NCI-H460 (cell line): ENCODE measurements around the gene DNM1L. TPM values are rescaled to one million over a fixed set of nuclear protein-coding genes. Genes with fewer than 3 reads are reported as not detected.

ENCODE experiments used
- DNase-seq: peaks from one replicate; pipeline ENCODE4 v3.0.0-alpha.2; 2016; ENCODE audit warnings: low read depth; ENCODE audit errors: extremely low read depth
- total RNA-seq: library from RNA; depleted of rRNA; stranded (reverse); fragments of >200 nt; shearing (Covaris generic); gene quantifications from 2 replicates; pipeline ENCODE4 v1.2.3, GENCODE V29; 2014

Gene DNM1L
- total RNA-seq, 1 experiment from 2014 or later: 72.5 TPM

- DNase-seq: peak; percentile 95
Observed at GRCh38 chr12:32755654-32756475, 76.8 kb downstream of the DNM1L start, which contains the start of gene YARS2. Gene YARS2, minus strand, starts transcription at chr12:32755897. Its CDS starts 23 bp downstream, at chr12:32755874.

- no peak for DNase-seq
Observed at GRCh38 chr12:32756476-32757066, 77.5 kb downstream of the DNM1L start.

DNA sequence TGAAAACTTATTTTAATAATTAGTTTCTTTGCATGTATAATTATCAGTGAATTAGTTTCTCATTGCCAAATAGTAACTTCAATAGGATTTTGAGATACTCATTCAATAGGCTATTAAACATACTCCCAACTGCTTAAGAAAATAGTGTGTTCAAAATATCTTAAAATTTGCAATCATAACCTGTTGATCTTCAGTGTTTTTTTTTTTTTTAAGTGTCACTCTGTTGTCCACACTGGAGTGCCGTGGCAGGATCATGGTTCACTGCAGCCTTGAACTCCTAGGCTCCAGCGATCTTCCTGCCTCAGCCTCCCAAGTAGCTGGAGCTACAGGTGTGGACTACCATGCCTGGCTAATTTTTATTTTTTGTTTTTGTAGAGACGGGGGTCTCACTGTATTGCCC, 78.1 kb downstream of the DNM1L start:
- DNase-seq: no peak

- no peak for DNase-seq
Observed at GRCh38 chr12:32761716-32762115, 82.6 kb downstream of the DNM1L start.

DNA sequence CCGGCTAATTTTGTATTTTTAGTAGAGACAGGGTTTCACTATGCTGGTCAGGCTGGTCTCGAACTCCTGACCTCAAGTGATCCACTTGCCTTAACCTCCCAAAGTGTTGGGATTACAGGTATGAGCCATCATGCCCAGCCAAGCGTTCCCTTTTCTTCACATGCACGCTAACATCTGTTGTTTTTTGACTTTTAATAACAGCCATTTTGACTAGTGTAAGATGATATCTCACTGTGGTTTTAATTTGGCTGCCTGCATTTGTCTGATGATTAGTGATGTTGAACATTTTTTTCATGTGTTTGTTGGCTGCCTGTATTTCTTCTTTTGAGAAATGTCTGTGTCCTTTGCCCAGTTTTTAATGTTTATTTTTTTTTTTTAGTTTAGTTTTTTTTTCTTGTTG, 86.8 kb downstream of the DNM1L start:
- DNase-seq: no peak

DNA sequence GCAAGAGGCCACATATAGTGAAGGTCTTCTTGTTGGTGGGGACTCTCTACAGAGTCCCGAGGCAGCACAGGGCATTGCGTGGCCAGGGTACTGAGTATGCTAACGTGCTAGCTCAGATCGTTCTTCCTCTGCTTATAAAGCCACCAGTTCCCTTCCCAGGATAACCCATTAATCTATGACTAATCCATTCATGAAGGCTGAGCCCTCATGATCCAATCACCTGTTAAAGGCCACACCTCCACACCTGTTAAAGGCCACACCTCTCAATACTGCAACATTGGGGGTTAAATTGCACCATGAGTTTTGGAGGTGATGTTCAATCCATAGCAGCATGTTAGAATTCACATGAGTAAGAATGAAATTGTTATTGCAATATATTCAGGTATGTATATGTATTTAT, 89.4 kb downstream of the DNM1L start:
- DNase-seq: no peak

- no peak for DNase-seq
Observed at GRCh38 chr12:32770141-32770540, 91.0 kb downstream of the DNM1L start.

DNA sequence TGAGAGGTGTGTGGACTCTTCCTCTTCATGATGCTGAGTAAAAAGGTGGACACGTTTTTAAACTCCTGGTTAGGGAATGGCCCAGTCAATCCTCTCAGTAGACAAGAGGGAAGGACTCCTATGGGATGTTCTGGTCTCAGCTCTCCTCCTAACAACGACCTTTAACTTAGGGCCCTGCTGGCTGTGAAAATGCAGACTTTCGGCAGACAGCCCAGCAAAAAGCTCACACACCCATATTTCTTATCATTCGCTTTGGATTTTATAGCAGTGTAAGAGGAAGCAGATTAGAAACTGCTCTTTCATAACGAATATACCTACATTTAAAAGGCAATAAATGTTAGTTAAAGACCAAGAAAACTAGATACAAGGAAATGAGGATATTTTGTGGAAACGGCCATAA, 94.6 kb downstream of the DNM1L start:
- no peak for DNase-seq

- DNase-seq: no peak
Observed at GRCh38 chr12:32776258-32776657, 97.2 kb downstream of the DNM1L start.

DNA sequence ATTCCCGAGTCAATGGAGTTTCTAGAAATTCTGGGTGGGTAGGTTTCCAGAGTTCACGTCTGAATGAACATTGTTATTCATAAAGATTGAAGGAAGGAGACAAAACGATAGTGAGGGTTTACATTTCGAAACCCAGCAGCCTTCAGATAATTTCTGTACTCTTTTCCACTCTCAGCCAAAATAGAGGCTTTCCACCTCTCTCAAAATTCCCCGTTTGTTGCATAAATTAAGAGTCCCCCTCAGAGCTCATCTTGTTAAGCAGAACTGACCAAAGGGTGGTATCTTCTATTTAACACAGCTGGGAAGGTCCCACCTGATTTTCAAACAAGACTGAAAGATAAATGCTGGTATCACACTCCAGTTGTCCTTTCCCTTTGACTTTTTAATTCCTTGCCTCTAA, 98.1 kb downstream of the DNM1L start:
- no peak for DNase-seq

- DNase-seq: no peak
Observed at GRCh38 chr12:32777691-32778175, 98.6 kb downstream of the DNM1L start.

- no peak for DNase-seq
Observed at GRCh38 chr12:32780071-32780470, 101.0 kb downstream of the DNM1L start.

DNA sequence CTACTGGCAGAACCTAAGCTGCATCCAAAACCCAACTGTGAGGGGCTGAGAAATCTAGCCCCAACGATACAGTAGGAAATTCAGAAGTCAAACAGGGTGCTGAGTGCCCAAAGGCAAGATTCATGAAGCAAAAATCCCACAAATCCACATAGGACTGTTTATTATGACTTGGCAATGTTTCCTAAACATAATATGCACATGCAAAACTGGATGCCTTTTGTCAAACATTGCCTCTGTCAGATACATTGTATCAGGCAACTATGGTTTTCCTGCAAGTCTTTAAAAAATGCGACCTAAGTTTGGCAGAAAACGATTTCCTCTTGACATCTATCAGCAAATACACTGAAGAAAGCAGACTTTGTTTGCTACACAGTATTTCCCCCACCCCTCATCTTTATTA, 103.9 kb downstream of the DNM1L start:
- DNase-seq: no peak

DNA sequence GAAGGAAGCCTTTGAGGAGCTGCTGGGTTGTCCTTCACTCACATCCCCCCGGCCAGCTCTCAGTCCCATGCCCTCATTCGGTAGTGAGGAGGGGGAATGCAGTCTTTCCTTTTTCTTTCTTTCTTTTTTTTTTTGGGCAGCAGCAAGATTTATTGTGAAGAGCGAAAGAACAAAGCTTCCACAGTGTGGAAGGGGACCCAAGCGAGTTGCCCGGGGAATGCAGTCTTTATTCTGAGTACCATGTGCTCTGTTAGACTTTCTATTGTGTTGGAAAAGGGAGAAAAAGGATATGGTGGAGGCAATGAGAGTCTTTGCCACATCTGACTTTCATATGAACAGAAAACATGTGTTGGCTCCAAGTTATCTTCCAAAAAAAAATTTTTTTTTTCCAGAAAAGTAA, 106.5 kb downstream of the DNM1L start:
- no peak for DNase-seq

- no peak for DNase-seq
Observed at GRCh38 chr12:32788405-32788804, 109.3 kb downstream of the DNM1L start.

DNA sequence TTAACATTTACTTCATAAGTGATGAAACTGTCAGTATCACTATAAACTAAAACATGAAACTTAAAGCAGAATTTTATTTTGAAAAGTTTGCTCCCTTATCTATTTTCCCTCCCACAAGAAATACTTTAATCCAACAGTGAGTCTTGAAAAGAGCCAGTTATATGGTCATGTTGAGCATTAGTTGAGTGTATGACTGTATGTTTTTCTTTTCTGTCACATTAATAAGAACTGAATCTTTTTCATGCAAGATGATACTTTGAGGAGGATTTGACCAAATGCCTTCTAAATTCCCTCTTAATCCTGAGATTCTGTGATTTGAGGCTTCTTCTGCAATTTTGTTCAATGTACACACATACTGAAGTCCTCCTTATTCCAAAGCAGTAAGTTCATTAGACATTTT, 110.3 kb downstream of the DNM1L start:
- no peak for DNase-seq

DNA sequence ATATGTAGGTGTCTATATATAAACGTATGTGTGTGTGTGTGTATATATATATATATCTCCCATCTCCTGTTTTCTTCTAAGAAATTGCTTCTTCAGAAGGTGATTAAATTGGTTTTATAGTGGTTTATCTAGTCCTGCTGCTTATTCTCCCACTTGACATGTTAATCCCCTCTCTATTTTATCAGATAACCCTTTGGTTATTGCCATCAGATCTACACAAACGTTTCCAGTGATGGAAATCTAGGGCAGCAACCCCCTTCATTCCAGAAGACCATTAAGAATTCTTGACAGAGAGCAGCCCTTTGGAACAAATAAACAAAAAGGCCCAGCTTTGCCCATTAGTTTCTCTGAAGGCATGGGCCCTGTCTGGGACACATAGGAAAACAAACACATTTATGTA, 110.8 kb downstream of the DNM1L start:
- no peak for DNase-seq

GRCh38 chr12:32794281-32794680, 115.2 kb downstream of the DNM1L start:
- DNase-seq: no peak
